Measurements from ENCODE around the gene POLR2B.

The POLR2B gene

DNA sequence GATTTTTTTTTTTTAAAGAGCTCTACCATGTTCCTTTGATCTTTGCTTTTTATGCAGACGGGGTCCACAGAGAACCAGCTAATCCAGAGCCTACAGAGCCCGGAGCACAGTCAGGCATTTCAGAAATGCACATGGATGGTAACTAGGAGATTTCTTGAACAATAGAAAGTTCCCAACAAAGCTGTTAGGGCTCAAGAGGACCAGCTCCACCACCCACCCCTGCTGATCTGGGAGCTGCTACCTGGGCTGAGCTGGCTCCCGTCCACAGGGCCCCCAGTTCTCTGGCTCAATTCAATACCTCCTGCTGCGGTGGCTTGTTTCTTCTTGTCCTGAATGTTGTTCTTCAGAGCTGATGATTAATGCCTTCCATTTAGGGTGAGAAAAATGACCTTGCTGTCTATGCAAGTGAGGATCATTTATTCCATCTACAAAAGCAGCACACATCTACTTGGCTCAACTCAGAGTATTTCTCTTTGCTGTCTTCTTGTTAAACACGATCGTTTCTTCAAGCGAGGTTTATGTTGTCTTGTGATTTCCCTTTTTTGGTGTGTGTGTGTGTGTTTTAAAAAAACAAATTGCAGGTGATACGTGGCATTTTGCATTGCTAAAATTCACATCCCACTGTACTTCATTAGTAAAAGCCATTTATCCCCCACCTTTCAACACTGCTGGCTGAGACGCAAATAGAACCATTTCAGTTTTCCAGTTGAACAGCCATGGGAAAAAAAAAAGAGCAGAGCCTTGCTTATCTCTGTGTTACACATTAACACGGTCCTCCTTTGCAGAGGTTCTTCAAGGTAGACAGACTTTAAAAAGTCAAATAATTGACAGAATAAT is 100.2 kb downstream of the POLR2B start:
- peak; percentile 99 for FAIRE-seq
- DNase-seq (ENCODE audit: low spot score) = peak; percentile 82

All from RCC 7860 (cell line).